GM21723 (cell line): ENCODE results near the gene WASF3.

Experiments
- ATAC-seq: cut with Tn5 transposase; IDR thresholded peaks from one replicate; pipeline ENCODE4 v1.9.1; 2021; ENCODE audit warnings: mild to moderate bottlenecking, moderate library complexity; ENCODE audit not compliant: unreplicated experiment

The WASF3 gene

DNA sequence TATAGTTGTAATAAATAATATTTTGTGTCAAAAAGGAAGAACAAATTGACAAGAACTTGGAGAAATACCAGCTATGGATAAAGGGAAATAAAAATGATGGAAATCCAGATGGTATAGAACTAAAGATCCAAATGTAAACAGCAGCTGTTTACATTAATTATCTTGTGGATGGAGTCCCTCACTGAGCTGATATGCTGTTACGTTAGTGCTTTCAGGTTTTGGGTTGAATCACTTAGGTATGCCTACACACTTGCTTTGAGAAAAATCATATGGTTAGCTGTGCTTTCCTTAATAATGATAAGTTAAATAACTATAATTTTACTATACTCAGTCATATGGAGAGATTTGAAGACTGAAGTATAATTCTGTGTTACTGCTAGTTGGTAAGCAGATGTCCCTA, 27.7 kb downstream of the WASF3 start:
- ATAC-seq = no peak

DNA sequence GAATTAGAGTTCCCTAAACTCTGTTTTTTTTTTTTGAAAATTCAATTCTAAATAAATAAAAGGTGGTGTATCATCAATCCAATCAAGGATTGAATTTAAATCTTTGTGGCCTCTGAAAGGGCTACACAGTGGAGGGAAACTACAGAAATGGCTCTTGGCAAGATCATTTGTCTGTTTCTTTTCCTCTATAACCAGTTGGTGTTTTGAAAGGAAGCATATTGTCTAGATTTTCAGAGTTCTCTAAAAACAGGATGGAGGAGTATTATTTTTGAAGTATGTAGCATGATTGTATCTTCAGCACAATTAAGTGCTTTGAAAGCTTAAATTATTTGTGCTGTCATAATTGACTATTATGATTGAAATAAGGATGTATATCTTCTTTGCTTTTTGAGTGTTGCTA, 29.8 kb downstream of the WASF3 start:
- ATAC-seq = no peak

DNA sequence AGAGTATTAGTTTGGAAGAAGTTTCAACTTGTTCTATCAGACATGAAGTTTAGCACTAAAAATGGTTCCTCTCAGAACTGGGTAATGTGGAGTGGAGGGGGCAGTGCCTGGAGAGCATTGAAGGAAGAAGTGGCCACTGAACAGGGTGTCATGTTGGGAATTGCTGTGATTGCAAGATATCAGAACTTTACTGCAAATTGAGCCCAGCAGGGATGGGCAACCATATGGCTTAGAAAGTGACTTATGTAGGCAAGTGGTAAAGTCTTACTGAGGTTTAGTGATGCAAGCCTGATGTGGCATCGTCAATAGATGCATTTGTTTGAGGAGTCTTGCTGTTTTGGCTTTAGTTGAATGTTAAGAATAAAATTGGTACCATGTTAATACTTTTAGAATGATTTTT, 31.7 kb downstream of the WASF3 start:
- no peak for ATAC-seq

DNA sequence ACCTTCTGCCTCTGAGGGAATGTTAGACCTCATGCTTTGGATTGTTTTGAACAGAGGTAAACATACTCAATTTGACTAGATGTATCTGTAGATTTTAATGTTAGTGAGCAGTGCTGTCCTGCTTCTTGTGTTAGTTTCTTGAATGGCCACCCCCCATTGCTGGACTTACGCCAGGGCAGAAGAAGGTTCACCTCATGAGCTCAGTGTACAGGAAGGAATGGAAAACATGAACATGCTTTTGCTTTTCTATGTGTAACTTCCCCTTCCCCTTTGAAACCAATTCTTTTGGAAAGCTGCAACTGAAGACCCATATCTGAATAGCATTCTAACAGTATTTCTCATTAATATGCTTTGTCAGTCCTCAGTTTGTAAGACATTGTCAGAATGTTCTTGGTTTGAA, 32.3 kb downstream of the WASF3 start:
- no peak for ATAC-seq

DNA sequence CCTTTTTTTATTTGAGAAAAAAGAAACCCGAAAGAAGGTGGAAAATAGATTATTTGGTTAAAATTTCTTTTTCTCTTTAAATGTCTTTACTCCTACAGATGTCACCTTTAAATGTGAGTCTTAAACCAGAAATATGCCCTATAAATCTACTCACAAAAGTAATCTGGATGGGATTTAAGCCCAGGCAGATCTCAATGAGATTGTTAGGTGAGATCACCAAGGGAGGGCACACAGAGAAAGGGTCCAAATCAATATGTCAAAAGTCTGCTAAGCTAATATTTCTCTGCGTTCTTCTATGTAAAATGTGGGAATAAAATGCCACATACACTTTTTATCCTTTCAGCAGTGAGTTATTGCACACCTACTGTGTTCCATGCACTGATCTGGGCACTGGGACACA, 32.9 kb downstream of the WASF3 start:
- no peak for ATAC-seq

DNA sequence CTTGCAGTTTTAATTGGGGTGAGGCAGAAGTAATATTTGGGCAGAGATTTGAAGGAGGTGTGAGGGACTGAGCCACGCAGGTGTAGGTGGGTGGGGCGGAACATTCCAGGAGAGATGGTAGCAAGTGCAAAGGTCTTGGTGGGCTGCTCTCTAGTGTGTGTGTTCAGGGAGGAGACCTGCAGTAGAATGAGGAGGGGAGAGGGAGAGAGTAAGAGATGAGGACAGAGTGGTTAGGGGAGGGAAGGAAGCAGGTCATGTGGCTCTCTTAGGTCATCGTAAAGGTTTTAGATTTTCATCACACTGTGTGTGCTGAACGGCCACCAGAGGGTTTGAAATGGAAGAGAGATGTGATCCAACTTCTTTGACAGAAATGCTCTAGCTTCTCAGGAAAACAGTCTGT, 33.5 kb downstream of the WASF3 start:
- no peak for ATAC-seq

DNA sequence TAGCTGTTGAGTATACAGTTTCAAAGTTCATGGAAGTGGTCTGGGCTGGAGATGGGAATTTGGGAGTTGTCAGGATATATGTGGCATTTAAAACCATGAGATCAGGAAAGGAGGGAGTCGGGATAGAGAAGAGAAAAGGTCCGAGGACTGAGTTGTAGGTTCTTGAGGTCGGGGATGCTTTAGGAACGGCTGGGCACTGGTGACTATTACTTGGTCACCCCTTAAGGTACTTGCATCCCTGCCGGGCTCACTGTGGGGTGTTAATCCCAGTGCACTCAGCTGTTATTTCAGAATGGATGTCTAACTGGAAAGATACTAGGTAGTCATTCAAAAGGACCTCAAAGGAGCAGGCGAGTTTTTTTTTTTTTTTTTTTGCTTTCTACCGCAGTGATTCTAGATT, 34.2 kb downstream of the WASF3 start:
- no peak for ATAC-seq

DNA sequence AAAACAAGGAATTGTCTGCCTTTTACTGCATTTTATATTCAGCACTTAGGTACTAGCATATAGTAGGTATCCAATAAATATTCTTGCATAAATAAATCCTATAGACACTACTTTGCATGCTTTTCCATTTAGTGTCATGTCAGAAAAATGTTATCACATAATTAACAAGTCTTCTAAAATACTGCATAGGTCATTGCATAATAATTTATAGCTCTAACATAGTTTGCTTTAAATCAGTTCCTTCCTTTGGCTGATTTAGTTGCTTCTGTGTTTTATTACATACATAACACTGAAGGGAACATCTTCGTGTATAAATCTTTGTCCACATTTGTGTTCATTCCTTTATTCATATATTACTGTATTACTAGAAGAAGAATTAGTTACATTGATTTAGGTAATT, 36.2 kb downstream of the WASF3 start:
- ATAC-seq = no peak

DNA sequence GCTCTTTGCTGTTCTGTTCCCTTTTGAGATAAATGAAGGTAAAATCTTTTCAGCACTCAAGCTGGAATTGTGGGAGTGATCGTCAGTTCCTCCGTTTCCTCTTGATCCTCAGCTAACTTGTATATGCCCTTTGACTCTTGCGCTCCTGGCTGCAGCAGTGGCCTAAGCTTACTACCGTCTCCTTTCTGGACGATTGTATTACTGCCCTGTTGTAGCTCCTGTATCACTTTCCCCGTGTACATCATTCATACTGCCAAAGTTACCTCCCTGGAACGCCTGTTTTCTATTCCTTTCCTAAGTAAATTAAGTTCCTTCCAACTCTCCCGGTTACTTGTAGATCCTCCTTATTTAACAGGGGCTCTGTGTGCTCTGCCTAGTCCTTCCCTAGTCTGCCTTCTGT, 36.9 kb downstream of the WASF3 start:
- no peak for ATAC-seq

DNA sequence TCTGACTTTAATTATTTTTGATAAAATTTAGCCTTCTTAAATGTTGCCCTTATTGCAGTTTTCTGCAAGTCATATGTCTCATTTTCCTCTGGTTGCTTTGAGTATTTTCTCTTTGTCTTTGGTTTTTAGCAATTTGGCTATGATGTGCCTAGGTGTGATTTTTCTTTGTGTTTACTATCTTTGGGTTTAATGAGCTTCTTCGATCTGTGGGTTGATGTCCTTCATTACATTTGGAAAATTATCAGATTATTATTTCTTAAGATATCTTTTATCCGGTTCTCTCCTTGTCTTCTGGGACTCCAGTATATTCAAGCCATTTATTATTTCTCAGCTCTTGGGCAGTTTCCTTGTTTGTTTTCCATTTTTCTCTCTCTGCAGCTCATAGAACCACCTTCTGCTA, 39.0 kb downstream of the WASF3 start:
- ATAC-seq = no peak

DNA sequence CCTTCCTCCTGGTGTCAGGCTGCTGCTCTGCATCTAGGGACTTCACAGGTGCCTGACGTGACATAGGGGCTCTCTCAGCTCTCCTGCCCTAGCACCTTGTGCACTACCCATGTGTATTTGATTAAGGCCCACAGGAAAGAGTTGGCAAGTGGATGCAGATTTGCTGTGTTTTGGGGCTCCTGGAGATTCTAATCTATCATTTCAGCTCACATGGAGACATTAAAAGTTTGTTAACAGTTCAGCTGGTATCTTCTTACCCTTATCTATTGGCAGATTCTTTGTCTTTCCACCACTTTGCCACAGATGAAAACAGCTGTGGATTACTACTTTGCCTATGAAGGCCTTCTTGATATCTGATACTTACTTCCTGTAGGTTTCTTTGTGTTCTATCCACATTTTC, 41.9 kb downstream of the WASF3 start:
- no peak for ATAC-seq

DNA sequence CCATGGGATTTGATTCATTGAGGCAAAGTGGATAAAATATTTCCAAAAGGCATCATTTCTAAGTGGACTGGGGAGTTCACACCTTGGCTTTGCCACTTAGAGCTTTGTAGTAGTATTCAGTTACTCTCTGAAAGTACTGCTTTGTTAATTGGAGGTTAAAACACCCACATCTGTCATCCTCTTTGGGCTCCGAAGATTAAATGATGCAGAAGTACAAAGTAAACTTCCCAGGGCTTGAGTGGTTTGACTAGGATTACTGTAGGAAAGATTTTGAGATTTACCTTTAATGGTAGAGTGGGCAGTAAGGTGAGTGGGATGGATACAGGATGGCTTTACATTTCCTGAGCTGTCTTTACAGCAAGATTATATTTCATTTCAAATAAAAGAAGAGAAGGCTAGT, 42.4 kb downstream of the WASF3 start:
- no peak for ATAC-seq

DNA sequence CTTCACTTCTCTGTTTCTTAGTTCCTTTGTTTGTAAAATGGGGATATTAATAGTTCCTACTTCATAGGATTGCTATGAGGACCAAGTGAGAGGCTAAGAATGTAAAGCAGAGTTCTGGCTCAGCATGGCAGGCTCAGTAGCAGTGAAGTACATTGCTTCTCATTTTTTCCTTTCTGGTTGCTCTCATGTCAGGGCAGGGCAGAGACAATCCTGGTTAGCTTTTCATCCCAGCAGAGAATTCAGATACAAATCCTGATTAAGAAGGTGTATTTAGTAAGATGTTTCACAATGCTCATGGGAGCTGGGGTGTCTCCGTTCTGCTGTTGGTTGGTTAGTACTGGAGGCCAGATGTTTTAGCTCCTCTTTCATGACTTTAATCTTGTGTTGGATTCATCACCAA, 42.9 kb downstream of the WASF3 start:
- ATAC-seq = no peak

DNA sequence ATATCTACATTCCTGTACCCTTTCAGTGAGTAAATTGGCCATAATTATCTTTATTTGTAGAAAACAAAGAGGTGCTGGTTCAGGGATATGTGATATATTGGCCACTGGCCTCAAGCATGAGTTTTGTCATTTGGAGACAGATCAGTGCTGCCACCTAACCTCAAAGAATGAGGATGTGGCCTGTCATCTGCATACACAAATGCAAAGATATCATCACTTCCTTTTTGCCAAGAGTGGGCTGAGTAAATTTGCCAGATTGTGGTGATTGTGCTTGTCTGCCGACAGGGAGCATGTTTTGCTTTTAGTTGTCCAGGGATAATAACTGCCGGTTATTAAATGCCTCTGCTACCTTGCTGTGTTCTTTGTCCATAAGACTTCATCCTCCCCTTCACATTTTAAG, 44.2 kb downstream of the WASF3 start:
- peak; percentile 63 for ATAC-seq

DNA sequence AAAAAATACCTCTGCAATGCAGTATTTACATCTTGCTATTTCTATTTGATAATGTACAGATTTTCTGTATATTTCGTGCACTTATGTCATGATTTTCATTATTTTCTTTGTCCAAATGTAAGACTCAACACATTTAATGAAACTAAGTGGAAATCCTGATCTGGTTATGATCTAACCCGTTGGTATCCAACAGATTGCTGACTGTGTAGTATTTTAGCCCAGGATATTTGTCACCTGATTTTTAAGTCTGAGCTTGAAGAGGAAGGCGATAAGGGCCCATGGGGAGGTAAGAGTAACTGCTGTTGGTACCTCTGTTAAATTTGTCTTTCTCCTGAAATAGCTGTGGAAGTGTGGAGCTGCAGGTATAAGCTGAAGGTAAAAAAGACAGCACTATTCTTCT, 45.3 kb downstream of the WASF3 start:
- no peak for ATAC-seq

DNA sequence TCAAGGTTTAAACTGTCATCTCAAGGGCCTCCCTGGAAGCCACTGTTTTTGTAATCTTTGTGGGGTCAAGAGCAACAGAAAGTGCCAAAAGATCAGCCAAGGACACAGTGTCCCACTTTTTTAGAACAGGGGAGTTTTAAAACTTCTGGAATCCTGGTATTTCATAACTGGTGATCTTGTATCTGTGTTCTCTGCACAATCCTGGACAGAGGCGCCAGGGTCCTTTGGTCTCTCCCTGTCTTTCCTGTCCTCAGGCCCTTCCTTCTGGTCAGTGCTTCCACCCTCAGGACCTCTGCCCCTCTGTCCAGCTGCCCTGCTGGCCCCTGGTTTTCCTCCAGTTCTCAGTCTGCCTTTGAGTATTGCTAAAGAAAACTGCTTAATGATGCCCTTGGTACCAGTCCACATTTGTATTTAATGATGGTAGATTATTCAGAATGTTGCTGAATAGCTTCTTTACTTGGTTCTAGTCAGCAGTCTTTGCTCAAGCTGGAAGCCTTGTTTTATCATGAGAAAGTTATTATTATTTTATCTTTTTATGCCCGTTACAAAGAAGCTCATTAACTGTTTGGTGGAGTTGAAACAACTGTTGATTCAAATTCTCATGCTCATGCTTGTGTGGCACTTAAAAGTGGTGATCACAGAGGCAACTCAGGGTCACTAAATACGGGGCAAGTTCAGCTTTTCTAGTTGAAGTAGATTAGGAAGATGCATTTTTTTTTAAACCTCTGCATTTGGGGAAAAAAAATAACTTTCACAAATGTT, 47.5 kb downstream of the WASF3 start:
- ATAC-seq = no peak

DNA sequence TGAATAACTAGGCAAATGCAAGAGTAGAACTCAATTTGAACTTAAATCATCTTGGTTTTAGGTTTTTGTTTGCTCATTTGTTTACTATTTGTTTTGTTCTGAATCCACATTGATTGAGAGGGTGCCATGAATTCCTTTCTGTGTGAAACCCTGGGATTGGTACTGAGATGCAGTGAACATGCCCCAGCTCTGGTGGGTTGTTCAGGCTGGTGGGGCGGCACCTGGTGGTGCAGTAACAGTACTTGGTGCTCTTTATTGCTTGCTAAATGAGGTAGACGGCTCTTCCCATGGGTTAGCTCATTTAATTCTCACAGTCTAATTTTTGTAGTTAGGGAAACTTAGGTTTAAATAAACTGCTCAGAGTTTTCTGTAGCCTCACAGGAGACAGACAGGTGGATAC, 48.4 kb downstream of the WASF3 start:
- ATAC-seq = no peak

DNA sequence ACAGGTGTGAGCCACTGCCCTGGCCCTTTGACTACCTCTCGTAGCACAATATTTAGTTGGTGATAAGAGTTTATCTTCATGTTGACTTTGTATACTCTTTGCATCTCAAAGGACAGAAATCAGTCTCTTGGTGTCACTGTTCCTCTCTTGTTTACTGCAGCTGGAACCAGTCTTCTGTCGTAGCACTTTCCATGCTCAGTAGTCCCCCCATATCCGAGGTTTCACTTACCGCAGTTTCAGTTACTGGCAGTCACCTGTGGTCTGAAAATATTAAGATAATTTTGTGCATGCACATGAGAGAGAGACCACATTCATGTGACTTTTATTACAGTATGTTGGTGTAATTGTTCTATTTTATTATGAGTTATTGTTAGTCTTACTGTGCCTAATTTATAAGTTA, 49.1 kb downstream of the WASF3 start:
- no peak for ATAC-seq

DNA sequence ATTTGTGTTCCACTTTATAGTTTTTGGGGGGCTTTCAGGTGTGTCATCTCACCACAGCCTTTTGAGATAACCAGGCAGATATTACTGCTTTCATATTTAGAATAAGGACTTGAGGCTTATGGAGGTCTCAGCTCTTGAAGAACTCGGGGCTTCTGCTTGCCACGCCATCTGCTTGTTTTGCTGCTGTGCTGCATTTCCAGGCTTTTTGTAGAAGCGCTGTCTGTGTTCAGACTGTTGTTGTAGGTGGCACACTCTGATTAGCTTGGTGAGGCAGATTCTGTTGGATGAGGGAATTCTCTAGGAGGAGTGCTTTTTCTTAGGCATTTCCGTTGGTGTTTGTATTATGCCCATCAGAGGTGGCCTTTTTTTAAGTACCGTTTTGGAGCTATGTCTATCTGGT, 57.2 kb downstream of the WASF3 start:
- no peak for ATAC-seq

DNA sequence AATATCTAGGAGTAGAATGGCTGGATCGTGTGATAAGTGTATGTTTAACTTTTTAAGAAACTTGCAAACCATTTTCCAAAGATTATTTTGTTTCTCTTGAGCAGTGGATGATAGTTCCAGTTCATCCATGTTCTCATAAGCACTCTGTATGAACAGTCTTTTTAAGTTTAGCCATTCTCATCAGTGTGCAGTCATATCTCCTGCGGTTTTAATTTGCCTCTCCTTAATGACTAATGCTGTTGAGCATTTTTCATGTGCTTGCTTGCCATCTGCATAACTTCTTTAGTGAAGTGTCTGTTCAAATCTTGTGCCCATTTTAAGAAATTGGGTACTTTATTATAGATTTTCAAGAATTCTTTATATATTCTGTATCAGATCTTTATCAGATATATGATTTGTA, 58.6 kb downstream of the WASF3 start:
- no peak for ATAC-seq

DNA sequence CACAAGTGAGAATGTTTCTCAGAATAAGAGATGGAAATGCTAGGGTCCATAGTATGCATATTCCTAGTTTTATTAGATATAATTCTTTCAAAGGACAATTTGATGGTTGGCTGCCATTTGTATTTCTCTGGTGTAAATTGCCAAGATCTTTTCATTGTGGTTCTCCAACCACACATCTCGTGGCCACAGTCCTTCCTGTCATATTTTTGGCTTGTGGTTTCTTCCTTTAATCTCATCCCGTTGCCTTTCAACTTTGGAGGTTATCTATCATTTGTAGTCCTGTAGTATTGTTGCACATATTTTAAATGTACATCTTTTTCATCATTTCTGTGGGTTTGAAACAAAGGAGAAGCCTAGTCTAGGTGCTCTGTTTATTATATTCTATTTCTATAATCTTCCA, 61.2 kb downstream of the WASF3 start:
- no peak for ATAC-seq

DNA sequence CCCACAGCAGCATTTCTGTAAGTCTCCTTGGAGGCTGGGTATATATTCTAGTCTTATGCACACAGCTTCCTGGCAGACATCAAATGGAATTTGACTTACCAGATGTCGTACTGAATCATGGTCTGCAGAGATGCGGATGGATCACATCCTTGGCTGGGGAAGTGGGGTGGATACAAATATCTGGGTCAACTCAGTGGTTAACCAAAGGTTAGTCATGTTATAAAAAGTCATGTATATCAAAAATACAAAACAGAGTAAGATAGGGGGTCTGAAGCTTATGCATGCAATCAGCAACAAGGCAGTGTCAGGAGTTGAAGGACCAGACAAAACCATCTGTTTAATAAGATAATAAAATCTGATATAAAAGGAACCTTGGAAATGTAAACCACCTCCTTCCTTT, 61.9 kb downstream of the WASF3 start:
- no peak for ATAC-seq

DNA sequence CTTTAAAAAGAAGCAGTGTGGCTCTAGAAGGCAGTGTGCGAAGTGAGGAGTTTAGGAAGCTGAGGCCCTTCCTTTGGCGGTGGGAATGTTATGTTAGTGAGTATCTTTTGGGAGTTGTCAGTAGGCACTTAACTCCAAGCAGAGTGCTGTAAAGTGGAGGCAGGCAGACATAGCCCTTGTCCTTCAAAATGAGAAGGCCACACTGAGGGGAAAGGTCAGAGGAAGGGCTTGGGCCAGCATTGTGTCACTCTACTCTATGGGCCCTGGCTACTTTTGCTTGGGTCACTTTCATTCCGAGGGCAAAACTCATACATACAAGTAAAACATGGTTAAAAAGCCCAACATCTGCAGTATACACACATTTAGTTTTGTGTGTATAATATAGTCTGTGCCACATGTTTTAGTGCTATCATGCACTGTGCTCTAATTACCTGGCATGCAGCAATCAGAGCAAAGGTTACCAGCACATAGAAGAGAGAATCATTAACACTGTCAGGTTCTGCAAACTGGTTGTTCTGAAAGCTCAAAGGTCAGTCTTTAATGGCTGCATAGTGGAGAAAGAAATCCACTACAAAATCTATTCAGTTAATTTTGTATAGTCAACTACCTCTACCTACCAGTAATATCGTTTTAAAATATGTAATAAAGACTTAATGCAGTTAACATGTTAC, 64.4 kb downstream of the WASF3 start:
- ATAC-seq = no peak
